Measurements from ENCODE around the gene MAST4.

MAST4 gene

DNA sequence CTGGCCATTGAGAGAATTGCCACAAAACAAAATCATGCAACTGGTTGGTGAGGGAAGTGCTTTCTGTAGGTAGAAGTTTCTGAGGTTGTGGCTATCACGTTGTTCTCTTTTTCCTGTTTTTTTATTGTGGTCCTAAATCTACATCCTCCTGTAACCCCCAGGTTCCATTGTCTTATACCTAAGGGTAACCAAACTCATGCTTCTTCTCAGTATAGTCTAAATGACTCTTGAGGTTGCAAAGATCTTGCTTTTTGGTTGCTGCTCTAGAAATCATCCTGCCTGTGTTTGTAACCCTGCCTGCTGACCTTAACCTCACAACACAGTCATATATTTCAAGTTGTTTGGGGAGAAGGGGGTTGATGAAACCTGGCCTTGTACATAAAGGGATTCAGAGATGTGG, 327.3 kb downstream of the MAST4 start:
- DNase-seq, result no peak

GRCh38 chr5:66923922-66924321, 327.7 kb downstream of the MAST4 start:
- DNase-seq, result no peak

- no peak for DNase-seq
These were observed 330.9 kb downstream of the MAST4 start for GRCh38 chr5:66927140-66927539.

GRCh38 chr5:66929281-66929680, 333.1 kb downstream of the MAST4 start:
- no peak for DNase-seq

GRCh38 chr5:66929995-66930394, 333.8 kb downstream of the MAST4 start:
- no peak for DNase-seq

DNA sequence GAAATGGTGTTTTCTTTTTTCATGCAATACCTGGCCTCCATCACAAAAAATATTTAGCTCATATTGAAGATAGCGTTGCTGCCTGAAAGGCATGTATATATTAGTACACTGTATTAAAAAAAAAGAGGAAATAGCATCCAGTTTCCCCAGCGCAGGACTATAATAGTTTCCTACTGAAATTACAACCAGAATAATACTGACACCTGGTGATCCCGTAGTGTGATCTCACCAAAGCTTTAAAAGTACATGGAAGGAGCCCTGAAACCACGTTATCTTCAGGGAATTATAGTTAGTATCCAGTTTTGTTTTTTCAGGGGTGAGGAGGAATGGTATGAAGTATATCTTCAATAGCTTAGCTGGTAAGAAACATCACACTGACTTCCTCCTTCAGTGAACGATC, 335.5 kb downstream of the MAST4 start:
- no peak for DNase-seq

- no peak for DNase-seq
These were observed 336.3 kb downstream of the MAST4 start for GRCh38 chr5:66932457-66932856.

DNA sequence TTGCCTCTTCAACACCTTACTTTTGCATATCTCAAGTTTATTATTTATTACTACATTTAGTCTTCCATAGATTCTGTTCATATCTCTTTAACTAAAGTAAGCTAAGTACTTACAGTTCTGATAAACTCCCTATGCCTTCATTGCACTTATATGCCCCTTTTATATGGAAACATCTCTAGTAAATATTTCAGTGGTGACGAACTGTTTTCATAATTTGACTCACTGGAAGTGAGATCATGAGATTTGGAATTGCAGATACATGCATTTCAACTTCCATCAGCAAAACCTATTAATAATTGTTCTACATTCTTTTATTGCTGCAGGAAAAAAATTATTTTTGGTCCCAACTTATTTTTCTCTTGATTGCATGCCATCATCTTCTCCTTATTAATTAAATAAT, 336.9 kb downstream of the MAST4 start:
- no peak for DNase-seq

- no peak for DNase-seq
These were observed 342.9 kb downstream of the MAST4 start for GRCh38 chr5:66939094-66939493.

- DNase-seq, result no peak
These were observed 349.5 kb downstream of the MAST4 start for GRCh38 chr5:66945389-66946349.

DNA sequence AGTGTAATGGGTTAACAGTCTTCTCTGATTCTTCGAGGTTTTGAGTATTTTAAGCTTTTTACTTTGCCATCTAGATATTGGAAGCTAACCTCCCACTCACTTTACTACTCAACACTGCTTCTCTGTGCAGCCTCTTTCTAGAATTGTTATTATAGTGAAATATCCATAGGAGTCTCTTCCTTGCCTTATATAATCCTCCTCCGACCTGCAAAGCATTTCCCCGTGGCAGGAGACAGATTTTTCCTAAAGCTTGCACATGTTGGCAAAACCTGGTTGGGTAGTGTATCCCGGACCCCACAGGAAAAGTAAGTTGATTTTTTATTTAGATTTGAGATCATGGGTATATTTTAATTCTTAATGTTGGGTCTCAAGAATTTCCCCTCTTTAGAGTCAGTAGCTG, 351.3 kb downstream of the MAST4 start:
- DNase-seq, result no peak

- no peak for DNase-seq
These were observed 352.9 kb downstream of the MAST4 start for GRCh38 chr5:66949066-66949465.

- DNase-seq, result no peak
These were observed 356.0 kb downstream of the MAST4 start for GRCh38 chr5:66952153-66952552.

DNA sequence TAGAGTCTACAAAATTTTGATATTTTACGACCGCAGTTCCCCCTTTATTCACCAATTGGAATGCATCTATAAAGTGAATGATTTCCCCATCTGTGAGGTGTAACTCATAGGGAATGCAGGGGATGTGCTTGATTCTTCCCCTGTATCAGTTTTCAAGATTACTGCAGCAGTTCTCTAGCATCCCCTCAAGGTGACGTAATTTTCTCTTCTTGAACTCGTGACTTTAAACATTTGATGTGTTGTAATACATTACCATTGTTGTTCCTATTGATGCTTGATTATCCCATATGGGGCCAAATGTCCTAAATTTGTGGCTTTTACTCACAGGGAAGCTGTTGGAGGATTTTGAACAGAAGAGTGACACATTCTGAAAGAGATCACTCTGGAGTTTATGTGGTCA, 360.2 kb downstream of the MAST4 start:
- DNase-seq, result no peak

DNA sequence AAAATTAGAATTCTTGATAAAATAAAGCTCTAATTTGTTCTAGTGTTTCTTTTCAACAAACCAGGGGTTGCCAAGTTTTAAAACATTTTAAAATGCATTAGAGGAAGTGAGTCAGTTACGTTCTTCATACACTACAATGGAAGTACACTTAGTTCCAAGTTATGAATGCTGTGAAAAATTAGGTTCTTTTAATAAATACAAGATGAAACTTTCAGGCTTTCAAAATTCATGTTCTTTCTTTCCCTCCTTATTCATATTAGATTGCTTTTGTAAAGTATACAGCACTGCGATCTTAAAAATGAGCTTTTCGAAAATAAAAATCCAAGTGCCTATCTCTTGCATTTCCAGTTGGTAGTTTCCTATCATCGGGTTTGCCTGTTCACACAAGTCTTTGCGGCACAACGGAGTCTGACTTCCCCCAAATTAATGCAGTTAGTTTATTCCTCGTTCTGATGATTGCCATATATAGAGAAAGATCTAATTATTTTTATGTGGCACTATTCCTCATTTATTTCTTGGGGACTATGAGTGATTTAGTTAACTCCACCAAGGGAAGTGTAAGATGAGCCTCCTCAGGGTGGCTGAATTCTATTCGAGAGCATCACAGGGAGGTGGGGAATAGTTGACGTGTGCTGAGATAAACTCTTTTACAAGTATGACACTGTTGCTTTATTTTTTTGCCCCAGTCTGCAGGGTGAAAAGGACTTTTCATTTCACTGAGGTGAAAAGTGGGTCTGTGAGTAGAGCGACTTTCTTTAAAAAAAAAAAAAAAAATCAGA, 362.2 kb downstream of the MAST4 start:
- no peak for DNase-seq

DNA sequence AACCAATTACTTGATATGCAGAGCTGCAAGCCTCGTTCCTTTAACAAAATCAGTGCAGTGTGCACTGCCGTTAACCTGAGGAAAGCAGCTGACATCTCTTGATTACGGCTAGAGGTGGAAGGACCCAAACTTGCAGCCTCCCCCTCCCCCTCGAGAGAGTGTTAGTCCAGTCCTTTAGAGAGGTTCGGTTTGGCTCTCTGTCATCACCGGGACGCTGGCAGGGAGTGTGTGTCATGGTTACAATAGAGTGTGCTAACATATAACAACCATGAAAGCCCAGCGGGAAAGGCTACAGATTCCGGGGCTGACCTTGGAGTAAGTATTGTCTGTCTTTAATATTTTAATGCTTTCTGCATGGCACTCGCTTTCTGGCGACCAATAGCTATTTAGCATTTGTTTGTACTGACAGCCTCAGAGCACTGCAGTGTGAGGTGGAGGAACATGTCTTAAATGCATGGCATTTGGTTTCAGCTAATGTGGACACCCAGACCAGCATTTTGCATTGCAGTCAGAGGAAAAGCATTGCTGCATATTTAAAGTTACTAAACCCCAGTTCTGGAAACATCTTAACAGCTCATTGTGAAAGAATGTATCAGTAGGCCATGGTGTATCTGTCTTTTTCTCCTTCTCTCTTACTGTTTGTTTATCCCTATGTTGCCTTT, 362.9 kb downstream of the MAST4 start:
- no peak for DNase-seq

DNA sequence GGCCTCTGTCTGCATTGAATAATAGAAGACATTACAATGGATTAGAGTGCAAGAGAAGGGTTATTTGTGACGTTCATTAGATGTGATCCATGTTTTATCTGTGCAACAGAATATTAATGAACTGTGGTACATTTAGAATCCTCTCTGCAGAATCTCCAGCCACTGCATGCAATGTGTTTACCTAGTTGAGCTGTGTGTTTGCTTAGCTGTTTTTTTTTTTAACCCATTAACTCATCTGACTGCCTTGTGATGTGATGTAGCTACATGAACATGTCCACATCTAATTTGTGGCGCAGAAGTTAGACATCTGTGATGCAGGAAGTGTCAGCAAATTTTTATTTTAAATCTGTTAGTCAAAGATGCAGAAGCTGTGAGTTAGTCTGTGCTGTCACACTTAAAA, 363.5 kb downstream of the MAST4 start:
- no peak for DNase-seq

DNA sequence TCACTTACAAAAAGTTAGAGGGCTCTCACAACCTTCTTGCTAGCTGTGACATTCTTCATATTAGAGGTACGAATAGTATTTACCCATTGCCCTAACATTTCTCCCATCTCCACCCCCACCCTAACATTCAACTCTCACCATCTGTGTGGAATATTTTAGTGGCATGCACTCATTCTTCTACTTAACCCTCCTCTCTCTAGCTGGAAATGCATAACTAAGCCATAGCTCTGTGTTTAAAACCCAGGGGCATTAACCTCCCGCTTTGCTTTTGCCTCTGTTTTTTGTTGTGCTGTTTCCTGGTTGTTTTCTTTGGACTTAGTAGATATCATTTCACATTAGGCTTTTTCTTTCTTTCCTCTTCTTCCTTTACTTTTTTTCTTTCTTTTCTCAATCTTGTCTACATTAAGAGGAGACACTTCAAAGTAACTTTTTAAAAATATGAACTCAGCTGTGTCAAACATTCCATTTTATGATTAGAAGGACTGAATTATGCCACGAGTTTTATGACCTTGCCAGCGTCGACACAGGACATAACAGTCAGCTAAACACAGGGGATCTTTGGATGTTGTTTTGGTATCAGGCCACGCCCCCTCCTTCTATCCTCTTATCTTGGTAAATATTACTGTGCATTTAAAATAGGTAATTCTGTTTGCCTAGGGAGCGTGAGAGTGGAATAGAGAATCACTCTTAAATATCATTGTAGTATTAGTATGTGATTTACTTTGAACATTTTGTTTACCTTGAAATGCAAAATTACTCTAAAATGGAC, 364.4 kb downstream of the MAST4 start:
- DNase-seq, result no peak

DNA sequence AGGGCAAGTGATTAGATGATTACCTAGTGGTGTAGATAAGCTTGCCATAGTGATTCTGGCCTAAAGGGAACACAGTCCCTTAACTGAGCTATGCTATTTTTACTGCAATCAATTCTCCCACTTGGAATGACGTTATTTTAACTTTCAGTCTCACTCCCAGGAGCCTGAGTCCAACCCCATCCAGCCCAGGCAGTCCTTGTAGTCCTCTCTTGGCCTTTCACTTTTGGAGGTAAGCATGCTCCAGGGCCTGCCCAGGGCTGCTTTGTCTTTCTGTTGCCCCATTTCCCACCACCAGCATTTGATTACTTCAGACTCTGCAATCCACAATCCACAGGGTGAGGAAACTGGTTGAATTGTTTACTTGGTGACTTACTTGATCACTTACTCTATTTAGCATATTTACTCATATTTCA, 367.4 kb downstream of the MAST4 start:
- no peak for DNase-seq

DNA sequence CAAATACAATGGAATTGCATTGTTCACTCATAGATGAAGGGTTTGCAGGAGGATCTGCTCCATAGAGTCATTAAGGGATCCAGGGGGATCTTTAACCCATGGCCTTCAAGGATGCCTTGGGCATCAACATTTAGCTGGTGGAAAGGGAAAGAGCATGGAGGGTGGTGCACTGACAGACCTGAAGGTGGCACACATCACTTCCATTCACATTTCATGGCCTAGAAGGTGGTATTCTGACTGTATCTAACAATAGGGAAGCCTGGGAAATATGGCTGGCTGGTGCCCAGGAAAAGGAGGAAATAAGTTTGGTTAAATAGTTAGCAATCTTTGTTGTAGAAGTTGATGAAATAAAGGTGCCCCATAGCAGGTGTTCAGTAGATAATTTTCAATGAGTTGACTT, 370.2 kb downstream of the MAST4 start:
- DNase-seq, result no peak

DNA sequence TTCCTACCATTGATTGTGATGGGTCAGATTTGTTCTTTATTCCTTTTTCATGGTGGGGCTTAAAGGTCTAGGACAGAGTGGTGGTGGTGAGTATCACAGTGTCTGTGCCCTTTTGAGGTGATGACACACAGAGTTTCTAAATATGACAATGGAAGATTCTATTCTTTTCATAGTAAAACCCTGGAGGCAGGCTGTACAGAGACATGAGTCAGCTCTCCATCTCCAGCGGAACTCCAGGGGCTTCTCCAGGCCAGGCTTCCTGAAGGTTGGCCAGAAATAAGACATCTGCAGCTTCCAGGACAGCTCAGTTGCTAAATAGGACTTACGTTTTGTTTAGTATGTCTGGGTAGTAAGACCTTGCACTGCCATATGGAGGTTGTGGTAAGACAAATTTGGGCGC, 370.9 kb downstream of the MAST4 start:
- DNase-seq, result no peak

DNA sequence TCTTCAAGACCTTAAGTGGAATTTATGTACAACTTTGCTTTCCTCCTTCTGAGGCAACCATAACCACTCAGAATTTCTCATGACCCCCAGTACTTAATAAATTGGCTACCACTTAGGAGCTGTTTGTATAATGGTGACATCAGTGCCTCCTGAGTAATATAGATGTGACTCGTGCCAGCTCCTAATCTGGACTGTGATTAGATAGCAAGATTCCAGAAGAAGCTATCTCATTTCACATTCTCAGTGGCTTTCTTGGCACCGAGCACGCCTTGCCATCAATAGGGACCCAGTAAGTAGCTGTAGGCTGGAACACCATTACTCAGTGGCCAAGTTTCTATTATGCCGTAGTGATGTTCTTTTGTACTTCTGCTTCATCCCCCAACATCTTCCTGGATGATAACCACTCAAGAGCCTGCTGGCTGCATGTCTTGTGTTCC, 371.7 kb downstream of the MAST4 start:
- no peak for DNase-seq

DNA sequence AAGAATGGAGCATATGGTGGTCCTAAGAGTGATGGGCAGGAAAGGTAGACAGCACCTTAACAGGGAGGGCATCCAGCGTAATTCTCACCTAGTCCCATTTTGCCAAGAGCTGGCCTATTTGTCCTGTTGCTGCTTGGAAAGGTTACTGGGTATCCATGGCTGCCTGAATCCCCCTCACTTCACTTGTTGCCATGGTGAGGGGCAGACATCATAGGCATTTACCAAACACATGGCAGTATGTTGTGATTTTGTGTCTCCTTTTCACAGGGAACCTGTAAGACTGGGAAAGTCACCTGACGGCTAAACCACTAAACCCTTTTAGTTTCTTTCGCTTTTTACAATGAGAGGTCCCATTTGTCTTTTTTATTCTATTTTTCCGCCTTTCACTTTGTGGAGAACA, 373.3 kb downstream of the MAST4 start:
- DNase-seq, result no peak

All from hematopoietic multipotent progenitor cell treated with erythropoietin and hydrocortisone succinate and interleukin-3 and kit ligand, for 8 days (in vitro differentiated cells).